ENCODE results near the gene XYLT1. TPM values are rescaled to one million over a fixed set of nuclear protein-coding genes. Genes with fewer than 3 reads are reported as not detected.

XYLT1 gene
- total RNA-seq, 1 experiment from 2014 or later, result 14.5 TPM

DNA sequence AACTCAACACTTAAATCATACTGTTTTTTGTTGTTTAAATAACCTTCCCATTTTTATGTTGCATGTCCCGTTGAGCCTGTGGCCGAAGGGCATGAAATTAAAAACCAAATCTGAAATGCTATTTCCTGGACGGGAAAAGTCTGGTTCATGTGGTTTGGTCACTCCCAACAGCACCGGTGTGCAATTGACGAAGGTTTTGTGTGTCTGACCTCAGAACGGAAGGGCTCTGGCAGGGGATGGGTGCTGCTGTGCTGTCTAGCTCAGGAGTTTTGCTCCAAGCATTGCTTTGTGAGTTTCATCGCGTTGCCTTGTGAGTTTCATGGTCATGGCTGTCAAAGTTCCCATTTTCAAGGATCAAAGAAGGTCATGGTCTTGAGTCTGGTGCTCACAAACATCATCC lies 363.3 kb downstream of the XYLT1 start:
- no peak for TF ChIP-seq CTCF (conservative IDR thresholded peaks at IDR 0.05)
- no CpG with 5 or more reads among the region's 8 CpGs for WGBS (ENCODE audit: extremely low coverage, insufficient read length, low lambda C conversion rate)

More for the DNA sequence above, 363.3 kb downstream of the XYLT1 start:
- no peaks in the 10 kb centered on the region for H4K20me1 ChIP-seq (ENCODE audit: control insufficient read depth, insufficient read depth, insufficient read length)
- H4K8ac ChIP-seq (replicated peaks; ENCODE audit: insufficient read length, low read depth, low read length), result no peak overlapping the region
- Mint-ChIP-seq H3K36me3 (ENCODE audit: insufficient read depth in 1 of 3, low read depth in 3 of 3) (no peaks in the 10 kb centered on the region; a peak in 4 of 7 replicates), H3K9me3 (no peaks in the 10 kb centered on the region), H3K27ac (peak overlapping the region in 2 of 3 experiments; percentile 58 to 68; a peak in 1 of 7 replicates), H3K4me1 (peaks cover 28 to 30% of the 10 kb centered on the region in 2 experiments), H3K4me3 (no peak overlapping the region), H3K27me3 (ENCODE audit: low read depth) (no peaks in the 10 kb centered on the region)
- H3K4ac ChIP-seq (ENCODE audit: low read depth, low read length), result no peak overlapping the region
- H3K4me1 ChIP-seq (ENCODE audit: insufficient read depth, low read length), result no peaks in the 10 kb centered on the region
- no peak overlapping the region for H2BK20ac ChIP-seq (ENCODE audit: low read depth, low read length, poor library complexity, severe bottlenecking)
- H3K9ac ChIP-seq (ENCODE audit: extremely low read depth, insufficient read length, low read length), result no peak overlapping the region
- H2AFZ ChIP-seq (ENCODE audit: low read length), result no peak overlapping the region
- H3T11ph ChIP-seq (ENCODE audit: low read length), result no peak overlapping the region
- H3K27ac ChIP-seq (ENCODE audit: insufficient read length, low read depth, low read length), result no peak overlapping the region
- no peak for DNase-seq
- no peak overlapping the region for H3K56ac ChIP-seq (ENCODE audit: insufficient read length, low read depth, low read length)
- H3K79me1 ChIP-seq (ENCODE audit: insufficient read depth, low read depth, low read length, poor library complexity, severe bottlenecking), result no peaks in the 10 kb centered on the region
- no peaks in the 10 kb centered on the region for H3K27me3 ChIP-seq (ENCODE audit: insufficient read depth, low read length)
- no peak overlapping the region for H2BK5ac ChIP-seq (ENCODE audit: insufficient read length, low read length)
- H2BK12ac ChIP-seq (ENCODE audit: insufficient read length, low read depth, low read length), result no peak overlapping the region
- H2BK15ac ChIP-seq (ENCODE audit: low read depth, low read length), result no peak overlapping the region
- H2AK5ac ChIP-seq (ENCODE audit: insufficient read length, low read length), result no peak overlapping the region
- no peaks in the 10 kb centered on the region for H3K79me2 ChIP-seq (ENCODE audit: insufficient read depth, low read length)
- H4K91ac ChIP-seq (ENCODE audit: insufficient read length, low read depth, low read length), result no peak overlapping the region
- no peaks in the 10 kb centered on the region for H3K23me2 ChIP-seq (ENCODE audit: insufficient read length, low read depth, low read length, poor library complexity, severe bottlenecking)
- H3K4me2 ChIP-seq (ENCODE audit: insufficient read depth, insufficient read length, low read length), result no peak overlapping the region
- H3K23ac ChIP-seq (ENCODE audit: insufficient read length, low read depth, low read length), result no peak overlapping the region
- no peaks in the 10 kb centered on the region for H3K9me3 ChIP-seq (ENCODE audit: control insufficient read depth, low read depth, low read length)
- no peak overlapping the region for H3K14ac ChIP-seq (ENCODE audit: insufficient read depth, low read length)
- no peak overlapping the region for H3K18ac ChIP-seq (ENCODE audit: insufficient read length, low read depth, low read length)
- H4K5ac ChIP-seq (ENCODE audit: insufficient read length, low read depth, low read length), result no peak overlapping the region
- no peak overlapping the region for H2BK120ac ChIP-seq (ENCODE audit: low read depth, low read length, poor library complexity, severe bottlenecking)

All from H9 (cell line).